Hepatocyte (in vitro differentiated cells): Measurements from ENCODE around the gene DNAJB7. TPM values are rescaled to one million over a fixed set of nuclear protein-coding genes. Genes with fewer than 3 reads are reported as not detected.
A peak's percentile ranks its signal among the peaks of the same experiment; 100 is the strongest.

Source experiments
- DNase-seq: peaks from one replicate; pipeline ENCODE4 v3.0.0-alpha.2; 2016; ENCODE audit warnings: low spot score
- H2AFZ ChIP-seq: fragments of 200-600 bp; sonication (generic); 2 replicates; pipeline ENCODE4 v1.6.0; 2016; ENCODE audit warnings: antibody characterized with exemption, mild to moderate bottlenecking
- H3K27ac ChIP-seq: fragments of 200-600 bp; sonication (generic); 2 replicates; pipeline ENCODE4 v1.5.1; 2016; ENCODE audit warnings: mild to moderate bottlenecking
- H3K27me3 ChIP-seq: fragments of 200-600 bp; sonication (generic); 2 replicates; pipeline ENCODE4 v1.6.1; 2016
- H3K36me3 ChIP-seq: fragments of 200-600 bp; sonication (generic); replicated peaks from 2 replicates; pipeline ENCODE4 v1.5.1; 2016; ENCODE audit warnings: low read depth; ENCODE audit not compliant: insufficient read depth
- H3K4me1 ChIP-seq: fragments of 200-600 bp; sonication (generic); 2 replicates; pipeline ENCODE4 v1.5.1; 2016; ENCODE audit warnings: mild to moderate bottlenecking, moderate library complexity; ENCODE audit not compliant: insufficient read depth
- H3K4me2 ChIP-seq: fragments of 200-600 bp; sonication (generic); 2 replicates; pipeline ENCODE4 v1.6.0; 2016
- H3K4me3 ChIP-seq: fragments of 200-600 bp; sonication (generic); 2 replicates; pipeline ENCODE4 v1.5.1; 2016; ENCODE audit warnings: mild to moderate bottlenecking
- H3K79me2 ChIP-seq: fragments of 200-600 bp; sonication (generic); 2 replicates; pipeline ENCODE4 v1.6.0; 2017; ENCODE audit warnings: mild to moderate bottlenecking
- H3K9me2 ChIP-seq: fragments of 200-600 bp; sonication (generic); replicated peaks from 2 replicates; pipeline ENCODE4 v1.6.0; 2017; ENCODE audit warnings: mild to moderate bottlenecking; ENCODE audit not compliant: insufficient read depth
- H3K9me3 ChIP-seq: fragments of 200-600 bp; sonication (generic); 2 replicates; pipeline ENCODE4 v1.5.1; 2016; ENCODE audit warnings: low read depth, mild to moderate bottlenecking
- H4K20me1 ChIP-seq: fragments of 200-600 bp; sonication (generic); 2 replicates; pipeline ENCODE4 v1.6.0; 2016; ENCODE audit warnings: mild to moderate bottlenecking; ENCODE audit not compliant: insufficient read depth, poor library complexity, severe bottlenecking
- CTCF ChIP-seq: fragments of 200-600 bp; sonication (generic); IDR thresholded peaks from 2 replicates; pipeline ENCODE4 v1.5.1; 2016; ENCODE audit warnings: antibody characterized with exemption, mild to moderate bottlenecking; ENCODE audit not compliant: poor library complexity
- EZH2 ChIP-seq: fragments of 200-600 bp; sonication (generic); IDR thresholded peaks from 2 replicates; pipeline ENCODE4 v1.6.1; 2016; ENCODE audit warnings: antibody characterized with exemption, mild to moderate bottlenecking, borderline replicate concordance
- EZH2phosphoT487 ChIP-seq: fragments of 200-600 bp; sonication (generic); IDR thresholded peaks from one replicate; pipeline ENCODE4 v1.6.1; 2018; ENCODE audit warnings: antibody characterized with exemption, mild to moderate bottlenecking, low read depth, moderate library complexity; ENCODE audit not compliant: unreplicated experiment, severe bottlenecking
- WGBS: methylation state at CpG from one replicate; pipeline ENCODE4 v1.1.6; 2016; ENCODE audit warnings: low lambda C conversion rate; ENCODE audit errors: missing lambda C conversion rate; 5-methylcytosine and 5-hydroxymethylcytosine counted together
- polyA plus RNA-seq: library from polyadenylated mRNA; unstranded; fragments of >200 nt; fragmentation: Nextera tagmentation; extraction: Ambion mirVana; gene quantifications from 2 replicates; pipeline ENCODE4 v1.2.1, GENCODE V29; 2016
- total RNA-seq: library from RNA; depleted of rRNA; stranded (reverse); fragments of >200 nt; gene quantifications from 2 replicates; pipeline ENCODE4 v1.2.3, GENCODE V29; 2014

Gene DNAJB7
- total and polyA plus RNA-seq, 2 experiments from 2014 or later: 0.66 TPM; not detected in 1

DNA sequence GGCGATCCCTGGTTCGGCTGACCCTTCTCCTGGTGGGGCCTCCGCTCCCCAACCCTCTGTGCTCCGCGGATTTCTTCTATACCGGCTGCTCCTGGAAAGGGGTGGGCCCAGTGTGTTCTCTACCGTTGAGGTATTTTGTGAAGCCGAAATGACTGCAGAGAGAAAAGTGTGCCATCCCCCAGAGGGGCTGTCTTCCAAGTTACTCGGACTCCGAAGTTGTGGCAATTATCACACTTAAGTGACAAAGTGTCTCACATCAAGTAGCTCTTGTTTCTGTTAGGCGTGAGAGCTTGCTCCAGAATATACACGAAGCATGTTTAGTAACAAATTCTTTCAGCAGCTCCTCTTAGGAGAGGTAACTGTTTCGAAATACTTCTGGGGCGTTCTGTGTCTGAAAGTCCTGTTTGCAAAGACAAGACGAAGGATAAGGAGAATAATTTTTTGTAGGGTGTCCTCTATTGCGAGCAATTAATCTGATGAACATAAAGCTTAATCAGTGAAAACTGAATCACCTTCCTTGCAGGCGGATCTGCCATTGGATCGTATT, 4.5 kb downstream of the DNAJB7 start:
- DNase-seq: no peak
- Histone ChIP-seq H4K20me1 (peaks cover 33% of the 10 kb centered on the region), H3K9me3 (no peaks in the 10 kb centered on the region), H3K79me2 (peaks cover 92% of the 10 kb centered on the region), H3K27ac (peak overlapping the region; percentile 97), H2AFZ (peak overlapping the region; percentile 55), H3K36me3 (no peaks in the 10 kb centered on the region), H3K4me3 (peak overlapping the region; percentile 77), H3K27me3 (no peaks in the 10 kb centered on the region), H3K4me2 (peak overlapping the region; percentile 90), H3K4me1 (peaks cover 29% of the 10 kb centered on the region), H3K9me2 (no peaks in the 10 kb centered on the region)
- 11% methylated on average over 18 of the region's 18 CpGs for WGBS
- no peak for TF ChIP-seq EZH2phosphoT487
- no peak for TF ChIP-seq CTCF
- no peak for TF ChIP-seq EZH2

GRCh38 chr22:40856513-40857308, 5.2 kb downstream of the DNAJB7 start, which contains the start of the genes ST13 and XPNPEP3:
ST13 (minus strand) TSS chr22:40856639; CDS start chr22:40856540, 99 bp downstream.
XPNPEP3 (plus strand) TSS chr22:40857148; CDS start chr22:40857182, 34 bp downstream.
- WGBS: under 1% methylated on average over 58 of the region's 63 CpGs
- peaks cover 33% of the 10 kb centered on the region for H3K4me1 ChIP-seq

GRCh38 chr22:40855979-40856512, 5.9 kb downstream of the DNAJB7 start:
- no peak for TF ChIP-seq EZH2phosphoT487
- TF ChIP-seq CTCF: no peak
- TF ChIP-seq EZH2: no peak
- Histone ChIP-seq H3K36me3 (no peaks in the 10 kb centered on the region), H3K79me2 (peaks cover 92% of the 10 kb centered on the region), H3K27ac (peak overlapping the region; percentile 97), H3K4me2 (peak overlapping the region; percentile 81), H4K20me1 (peaks cover 45% of the 10 kb centered on the region), H3K9me3 (no peaks in the 10 kb centered on the region), H3K4me1 (peaks cover 33% of the 10 kb centered on the region), H3K9me2 (no peaks in the 10 kb centered on the region), H2AFZ (peak overlapping the region; percentile 72), H3K4me3 (peak overlapping the region; percentile 67), H3K27me3 (no peaks in the 10 kb centered on the region)
- 2% methylated on average over 25 of the region's 29 CpGs for WGBS
- peak; percentile 39 for DNase-seq

More at GRCh38 chr22:40856513-40857308, 5.2 kb downstream of the DNAJB7 start, which contains the start of the genes ST13 and XPNPEP3:
- Histone ChIP-seq H3K4me2 (peak within 1 kb of the TSS; percentile 90), H2AFZ (peak within 1 kb of the TSS; percentile 72), H3K27me3 (no peaks in the 10 kb centered on the region), H3K9me3 (no peaks in the 10 kb centered on the region), H4K20me1 (peaks cover 40% of the 10 kb centered on the region), H3K36me3 (no peaks in the 10 kb centered on the region), H3K9me2 (no peaks in the 10 kb centered on the region), H3K79me2 (peaks cover 92% of the 10 kb centered on the region), H3K4me3 (peak within 1 kb of the TSS; percentile 77), H3K27ac (peak within 1 kb of the TSS; percentile 97)
- TF ChIP-seq EZH2phosphoT487: no peak
- no peak for TF ChIP-seq EZH2
- TF ChIP-seq CTCF: peak; percentile 18
- peak; percentile 98 for DNase-seq
